ENCODE results near the gene MYL6B. TPM values are rescaled to one million over a fixed set of nuclear protein-coding genes. Genes with fewer than 3 reads are reported as not detected.

The MYL6B gene
- total RNA-seq, 1 donor from 2014 or later, result 54.1 TPM

DNA sequence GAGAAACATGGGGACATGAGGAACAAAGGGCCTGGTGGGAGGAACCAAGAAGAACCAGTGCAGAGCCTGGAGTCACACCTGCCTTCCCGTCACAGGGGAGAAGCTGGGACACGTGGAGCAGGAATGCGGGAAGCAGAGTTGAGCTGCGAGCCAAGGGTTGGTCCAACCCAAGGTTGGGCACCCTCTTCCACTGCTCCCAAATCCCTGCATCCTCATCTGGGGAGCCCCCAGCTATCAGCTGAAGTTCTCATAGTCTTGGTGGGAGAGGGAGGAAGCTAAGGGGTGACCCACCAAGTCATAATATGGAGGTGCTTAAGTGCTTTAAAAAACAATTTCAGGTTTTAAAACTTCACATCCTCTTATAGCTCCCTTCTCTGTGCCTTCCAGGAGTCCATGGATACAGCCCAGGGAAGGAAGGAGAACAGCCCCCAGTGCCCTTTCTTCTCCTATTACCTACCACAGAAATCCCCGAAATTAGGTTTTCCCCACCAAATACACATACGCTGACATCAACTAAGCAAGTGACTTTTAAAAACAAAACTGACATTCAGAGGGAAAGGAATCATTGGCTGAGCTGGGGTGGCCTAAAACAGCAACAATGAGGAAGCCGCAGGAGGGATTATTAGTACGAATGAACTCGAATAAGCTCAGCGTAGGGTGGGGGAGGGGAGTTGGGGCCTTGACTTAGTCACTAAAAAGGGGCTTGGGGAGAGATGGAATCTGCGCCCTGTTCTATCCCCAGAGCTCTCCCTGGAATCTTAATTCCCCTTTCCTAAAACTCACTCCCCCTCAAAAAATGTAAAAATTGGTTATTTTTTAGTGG, 10.3 kb downstream of the MYL6B start:
- no peaks in the 10 kb centered on the region for H3K9me3 ChIP-seq (replicated peaks)
- no peaks in the 10 kb centered on the region for H3K27me3 ChIP-seq (ENCODE audit: low read depth)
- intact Hi-C loops (cut with micrococcal nuclease), result no loop called here
- no peak for TF ChIP-seq CTCF (IDR thresholded peaks at IDR 0.05; ENCODE audit: borderline replicate concordance)
- peaks cover 84% of the 10 kb centered on the region for H3K36me3 ChIP-seq
- H3K4me1 ChIP-seq, result peaks cover 50% of the 10 kb centered on the region
- peak overlapping the region; percentile 96 for H3K27ac ChIP-seq (replicated peaks)
- no peak overlapping the region for H3K4me3 ChIP-seq
- no peak for DNase-seq

- H3K4me3 ChIP-seq, result no peak overlapping the region
- peaks cover 46% of the 10 kb centered on the region for H3K4me1 ChIP-seq
- no peaks in the 10 kb centered on the region for H3K9me3 ChIP-seq (replicated peaks)
- intact Hi-C loops (cut with micrococcal nuclease), result no loop called here
- H3K36me3 ChIP-seq, result peaks cover 93% of the 10 kb centered on the region
- H3K27ac ChIP-seq (replicated peaks), result peak overlapping the region; percentile 96
- no peak for DNase-seq
- H3K27me3 ChIP-seq (ENCODE audit: low read depth), result no peaks in the 10 kb centered on the region
- no peak for TF ChIP-seq CTCF (IDR thresholded peaks at IDR 0.05; ENCODE audit: borderline replicate concordance)
Observed at GRCh38 chr12:56163533-56164344, 11.4 kb downstream of the MYL6B start.

GRCh38 chr12:56164345-56164729, 11.9 kb downstream of the MYL6B start:
- H3K4me1 ChIP-seq, result peaks cover 42% of the 10 kb centered on the region
- H3K27ac ChIP-seq (replicated peaks), result no peak overlapping the region
- H3K36me3 ChIP-seq, result peaks cover 98% of the 10 kb centered on the region

GRCh38 chr12:56165369-56165768, 13.0 kb downstream of the MYL6B start:
- TF ChIP-seq CTCF (IDR thresholded peaks at IDR 0.05; ENCODE audit: borderline replicate concordance), result no peak
- no peak for DNase-seq
- intact Hi-C loops (cut with micrococcal nuclease), result no loop called here
- H3K4me3 ChIP-seq, result no peak overlapping the region
- no peaks in the 10 kb centered on the region for H3K27me3 ChIP-seq (ENCODE audit: low read depth)
- no peaks in the 10 kb centered on the region for H3K9me3 ChIP-seq (replicated peaks)
- peaks cover 98% of the 10 kb centered on the region for H3K36me3 ChIP-seq
- peaks cover 32% of the 10 kb centered on the region for H3K4me1 ChIP-seq
- H3K27ac ChIP-seq (replicated peaks), result peak overlapping the region; percentile 0

More at GRCh38 chr12:56164345-56164729, 11.9 kb downstream of the MYL6B start:
- no peaks in the 10 kb centered on the region for H3K9me3 ChIP-seq (replicated peaks)
- intact Hi-C loops (cut with micrococcal nuclease), result no loop called here
- no peaks in the 10 kb centered on the region for H3K27me3 ChIP-seq (ENCODE audit: low read depth)
- TF ChIP-seq CTCF (IDR thresholded peaks at IDR 0.05; ENCODE audit: borderline replicate concordance), result no peak
- no peak overlapping the region for H3K4me3 ChIP-seq
- DNase-seq, result no peak

DNA sequence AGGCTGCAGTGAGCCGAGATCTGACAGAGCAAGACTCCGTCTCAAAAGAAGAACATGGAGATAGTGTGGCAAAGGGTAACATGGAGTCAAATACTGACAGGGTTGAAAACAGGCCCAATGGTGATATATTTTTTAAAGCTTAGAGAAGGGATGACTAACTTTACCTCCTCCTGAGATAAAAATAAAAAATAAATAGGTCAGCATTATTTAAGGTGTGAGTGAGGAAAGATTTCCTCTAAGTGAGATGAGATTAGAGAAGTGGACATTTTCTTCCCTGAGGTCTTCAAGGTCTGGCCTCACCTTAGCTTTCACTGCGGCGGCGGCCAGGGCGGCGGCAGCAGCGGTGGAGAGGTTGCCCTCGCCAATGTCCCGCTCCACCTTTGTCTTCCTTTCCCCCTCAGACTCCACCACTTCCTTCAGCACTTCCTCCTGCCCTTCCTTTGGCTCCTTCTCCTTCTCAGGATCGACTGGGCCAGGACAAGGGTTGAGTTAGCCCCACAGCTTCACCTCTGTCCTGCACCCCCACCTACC, 16.9 kb downstream of the MYL6B start:
- Histone ChIP-seq H3K36me3 (peaks cover 98% of the 10 kb centered on the region), H3K27ac (replicated peaks) (no peak overlapping the region), H3K4me3 (no peak overlapping the region), H3K4me1 (peaks cover 10% of the 10 kb centered on the region), H3K9me3 (replicated peaks) (no peaks in the 10 kb centered on the region), H3K27me3 (ENCODE audit: low read depth) (no peaks in the 10 kb centered on the region)
- no peak for TF ChIP-seq CTCF (IDR thresholded peaks at IDR 0.05; ENCODE audit: borderline replicate concordance)
- intact Hi-C loops (cut with micrococcal nuclease), result no loop called here
- DNase-seq, result no peak

Data from left ventricle myocardium inferior (tissue), 1 donor.